ENCODE results near the gene PTP4A2.

PTP4A2 gene

DNA sequence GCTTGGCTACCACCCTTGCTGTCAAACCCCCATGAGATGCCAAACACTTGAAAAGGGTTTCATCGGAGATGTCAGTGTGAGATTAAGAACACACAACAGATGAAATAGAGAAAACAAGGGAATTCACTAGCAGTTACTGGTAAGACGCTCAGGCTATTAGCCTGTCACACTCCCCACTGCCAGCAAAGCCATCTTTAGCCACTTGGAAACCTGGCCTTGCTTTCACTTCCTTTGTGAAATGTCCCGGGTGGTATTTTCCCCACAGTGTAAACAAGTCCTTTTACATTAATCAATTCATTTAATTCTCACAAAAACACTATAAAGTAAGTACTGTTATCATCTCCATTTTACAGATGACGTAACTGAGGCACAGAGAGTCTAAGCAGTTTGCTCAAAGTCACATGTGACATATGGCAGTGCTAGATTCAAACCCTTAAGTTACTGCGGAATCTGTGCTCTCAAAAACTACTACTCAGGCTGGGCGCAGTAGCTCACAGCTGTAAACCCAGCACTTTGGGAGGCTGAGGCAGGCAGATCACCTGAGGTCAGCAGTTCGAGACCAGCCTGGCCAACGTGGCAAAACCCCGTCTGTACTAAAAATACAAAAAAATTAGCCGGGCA is 42.8 kb upstream of the PTP4A2 start:
- no peak for DNase-seq (ENCODE audit: low read depth)
- no peak for TF ChIP-seq CTCF (IDR thresholded peaks at IDR 0.05; ENCODE audit: control insufficient read depth, insufficient read depth, low read depth, low read length, missing control alignments)

GRCh38 chr1:31978843-31979400 is 40.8 kb upstream of the PTP4A2 start:
- TF ChIP-seq CTCF (IDR thresholded peaks at IDR 0.05; ENCODE audit: control insufficient read depth, insufficient read depth, low read depth, low read length, missing control alignments) = no peak
- no peak overlapping the region for H3K4me3 ChIP-seq (ENCODE audit: control insufficient read depth, low read depth, low read length)
- DNase-seq (ENCODE audit: low read depth) = no peak

More for the DNA sequence above, 42.8 kb upstream of the PTP4A2 start:
- H3K4me3 ChIP-seq (ENCODE audit: control insufficient read depth, low read depth, low read length) = no peak overlapping the region

GRCh38 chr1:31977385-31978131 is 39.4 kb upstream of the PTP4A2 start:
- peak; percentile 77 for DNase-seq (ENCODE audit: low read depth)
- peak; percentile 61 for TF ChIP-seq CTCF (IDR thresholded peaks at IDR 0.05; ENCODE audit: control insufficient read depth, insufficient read depth, low read depth, low read length, missing control alignments)
- H3K4me3 ChIP-seq (ENCODE audit: control insufficient read depth, low read depth, low read length) = no peak overlapping the region

DNA sequence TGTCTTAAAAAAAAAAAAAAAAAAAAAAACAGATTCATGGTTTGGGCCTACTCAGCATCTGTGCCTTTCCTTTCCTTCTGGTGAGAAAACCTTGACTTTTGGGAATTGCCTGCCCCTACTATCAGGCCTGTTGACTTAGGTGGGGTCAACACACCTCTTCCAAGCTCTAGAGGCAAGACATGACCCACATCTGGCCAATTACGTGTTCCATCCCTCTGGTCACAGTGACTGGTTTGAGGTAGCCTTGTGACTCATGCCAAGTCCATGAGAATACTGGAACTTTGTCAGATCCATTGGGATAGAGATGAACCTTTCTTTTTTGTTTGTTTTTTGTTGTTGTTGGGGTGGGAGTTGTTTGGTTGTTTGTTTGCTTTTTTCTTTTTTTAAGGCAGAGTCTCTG is 38.2 kb upstream of the PTP4A2 start:
- H3K4me3 ChIP-seq (ENCODE audit: control insufficient read depth, low read depth, low read length) = no peak overlapping the region
- DNase-seq (ENCODE audit: low read depth) = no peak
- no peak for TF ChIP-seq CTCF (IDR thresholded peaks at IDR 0.05; ENCODE audit: control insufficient read depth, insufficient read depth, low read depth, low read length, missing control alignments)

- DNase-seq (ENCODE audit: low read depth) = no peak
- TF ChIP-seq CTCF (IDR thresholded peaks at IDR 0.05; ENCODE audit: control insufficient read depth, insufficient read depth, low read depth, low read length, missing control alignments) = no peak
- no peak overlapping the region for H3K4me3 ChIP-seq (ENCODE audit: control insufficient read depth, low read depth, low read length)
Observed at GRCh38 chr1:31970873-31971272, 32.7 kb upstream of the PTP4A2 start.

- no peak for TF ChIP-seq CTCF (IDR thresholded peaks at IDR 0.05; ENCODE audit: control insufficient read depth, insufficient read depth, low read depth, low read length, missing control alignments)
- no peak for DNase-seq (ENCODE audit: low read depth)
- H3K4me3 ChIP-seq (ENCODE audit: control insufficient read depth, low read depth, low read length) = no peak overlapping the region
Observed at GRCh38 chr1:31961536-31961935, 23.4 kb upstream of the PTP4A2 start.

Measured in AG09309 (cell line).